ENCODE measurements around the gene SPOCK1.

The SPOCK1 gene

DNA sequence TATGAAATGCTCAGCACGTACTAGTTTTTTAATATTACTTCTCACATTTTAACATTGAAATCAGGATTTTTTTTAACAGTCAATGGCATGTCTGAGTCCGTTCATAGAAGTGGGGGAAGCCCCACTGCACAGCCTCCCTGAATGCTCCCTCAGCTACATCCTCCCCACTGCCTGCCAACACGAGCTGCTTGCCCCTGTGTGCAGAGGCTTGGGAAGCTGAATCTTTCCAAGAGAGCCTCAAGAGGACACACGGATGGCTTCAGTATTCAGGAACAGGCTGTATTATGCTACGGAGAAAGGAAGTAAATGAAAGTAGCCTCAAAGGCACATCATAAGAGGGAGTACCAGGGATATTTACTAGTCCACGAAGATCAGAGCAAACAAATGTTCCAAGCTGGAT is 248.7 kb downstream of the SPOCK1 start:
- no peak overlapping the region for H3K4me3 ChIP-seq (ENCODE audit: low read depth, low read length)
- TF ChIP-seq, protein P1, sequence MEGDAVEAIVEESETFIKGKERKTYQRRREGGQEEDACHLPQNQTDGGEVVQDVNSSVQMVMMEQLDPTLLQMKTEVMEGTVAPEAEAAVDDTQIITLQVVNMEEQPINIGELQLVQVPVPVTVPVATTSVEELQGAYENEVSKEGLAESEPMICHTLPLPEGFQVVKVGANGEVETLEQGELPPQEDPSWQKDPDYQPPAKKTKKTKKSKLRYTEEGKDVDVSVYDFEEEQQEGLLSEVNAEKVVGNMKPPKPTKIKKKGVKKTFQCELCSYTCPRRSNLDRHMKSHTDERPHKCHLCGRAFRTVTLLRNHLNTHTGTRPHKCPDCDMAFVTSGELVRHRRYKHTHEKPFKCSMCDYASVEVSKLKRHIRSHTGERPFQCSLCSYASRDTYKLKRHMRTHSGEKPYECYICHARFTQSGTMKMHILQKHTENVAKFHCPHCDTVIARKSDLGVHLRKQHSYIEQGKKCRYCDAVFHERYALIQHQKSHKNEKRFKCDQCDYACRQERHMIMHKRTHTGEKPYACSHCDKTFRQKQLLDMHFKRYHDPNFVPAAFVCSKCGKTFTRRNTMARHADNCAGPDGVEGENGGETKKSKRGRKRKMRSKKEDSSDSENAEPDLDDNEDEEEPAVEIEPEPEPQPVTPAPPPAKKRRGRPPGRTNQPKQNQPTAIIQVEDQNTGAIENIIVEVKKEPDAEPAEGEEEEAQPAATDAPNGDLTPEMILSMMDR (IDR thresholded peaks at IDR 0.05; ENCODE audit: borderline replicate concordance, insufficient read depth, low read depth, low read length) = no peak

DNA sequence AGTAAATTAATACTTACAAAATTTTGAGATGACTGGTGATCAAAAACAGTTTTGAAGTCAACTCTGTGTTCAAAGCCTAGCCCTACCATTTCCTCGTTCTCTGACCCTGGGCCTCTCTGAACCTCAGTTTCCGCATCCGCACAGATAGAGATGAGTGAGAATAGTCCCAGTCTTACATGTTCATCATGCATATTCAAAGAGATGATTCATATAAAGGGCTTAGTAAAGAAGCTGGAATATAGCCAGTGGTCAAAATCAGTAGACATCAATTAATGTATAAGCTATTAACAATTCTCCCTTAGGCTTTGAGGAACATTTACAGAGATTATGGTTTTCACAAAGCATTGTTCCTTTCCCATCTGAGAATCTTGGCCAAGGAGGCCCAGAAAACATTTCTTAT is 250.6 kb downstream of the SPOCK1 start:
- TF ChIP-seq, protein P1 (IDR thresholded peaks at IDR 0.05; ENCODE audit: borderline replicate concordance, insufficient read depth, low read depth, low read length) = no peak
- no peak overlapping the region for H3K4me3 ChIP-seq (ENCODE audit: low read depth, low read length)

DNA sequence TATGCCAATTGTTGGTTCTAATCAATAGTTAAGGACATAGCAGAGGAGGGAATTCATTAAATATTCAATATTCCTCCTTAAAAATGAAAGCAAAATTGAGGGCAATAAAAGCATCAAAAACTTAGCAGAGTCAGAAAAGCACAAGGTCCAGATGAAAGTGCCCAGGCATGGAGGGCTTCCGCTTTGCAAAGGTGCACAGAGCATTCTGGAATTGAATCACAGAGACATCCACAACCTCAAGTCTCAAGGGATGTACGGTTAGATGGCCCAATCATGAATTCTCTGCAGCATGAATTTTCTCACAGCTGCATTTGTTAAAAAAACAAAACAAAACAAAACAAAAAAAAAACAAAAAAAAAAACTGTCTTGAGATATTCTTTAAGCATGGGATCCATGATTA is 253.7 kb downstream of the SPOCK1 start:
- H3K4me3 ChIP-seq (ENCODE audit: low read depth, low read length) = no peak overlapping the region
- TF ChIP-seq, protein P1 (IDR thresholded peaks at IDR 0.05; ENCODE audit: borderline replicate concordance, insufficient read depth, low read depth, low read length) = no peak

DNA sequence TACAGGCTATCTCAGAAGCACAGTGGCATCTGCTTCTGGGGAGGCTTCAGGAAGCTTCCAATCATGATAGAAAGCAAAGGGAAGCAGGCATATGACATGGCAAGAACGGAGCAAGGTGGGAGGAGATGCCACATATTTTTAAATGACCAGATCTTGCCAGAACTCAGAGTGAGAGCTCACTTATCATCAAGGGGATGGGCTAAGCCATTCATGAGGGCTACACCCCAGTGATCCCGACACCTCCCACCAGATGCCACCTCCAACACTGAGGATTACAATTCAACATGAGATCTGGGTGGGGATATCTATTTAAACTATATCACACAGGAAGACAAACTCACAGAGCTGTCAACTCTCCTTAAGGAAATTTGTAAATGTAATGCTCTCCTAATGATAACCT is 258.8 kb downstream of the SPOCK1 start:
- TF ChIP-seq, protein P1 (IDR thresholded peaks at IDR 0.05; ENCODE audit: borderline replicate concordance, insufficient read depth, low read depth, low read length) = no peak
- H3K4me3 ChIP-seq (ENCODE audit: low read depth, low read length) = no peak overlapping the region

DNA sequence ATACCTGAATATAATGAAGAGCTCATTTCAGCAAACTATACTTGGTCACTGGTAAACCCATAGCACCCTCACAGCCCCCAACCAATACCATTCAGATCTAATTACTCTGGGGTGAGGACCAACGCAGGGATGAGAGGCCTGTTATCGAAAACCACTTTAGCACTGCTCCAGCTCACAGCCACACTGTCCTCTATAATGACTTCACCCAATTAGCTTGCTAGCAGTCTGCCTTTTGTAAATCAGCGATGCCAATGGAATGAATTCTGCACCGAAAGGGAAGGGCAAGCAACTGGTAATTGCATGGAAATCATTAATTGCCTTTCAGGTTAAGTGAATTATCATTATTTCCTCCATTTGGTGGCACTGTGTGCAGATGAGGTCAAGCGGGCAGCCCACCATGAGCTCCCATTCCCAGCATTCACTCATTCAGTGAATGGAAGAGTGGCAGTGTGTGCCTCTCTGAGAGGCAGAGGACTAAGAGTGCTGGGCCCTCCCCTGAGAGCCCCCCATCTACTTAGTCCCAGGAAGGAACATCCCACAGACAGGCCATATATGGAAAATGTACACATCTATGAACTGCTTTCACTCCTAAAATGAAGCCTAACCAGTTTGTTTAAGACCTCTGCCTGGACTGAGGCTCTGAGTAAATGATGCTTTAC is 262.1 kb downstream of the SPOCK1 start:
- TF ChIP-seq, protein P1 (IDR thresholded peaks at IDR 0.05; ENCODE audit: borderline replicate concordance, insufficient read depth, low read depth, low read length) = no peak
- H3K4me3 ChIP-seq (ENCODE audit: low read depth, low read length) = no peak overlapping the region

DNA sequence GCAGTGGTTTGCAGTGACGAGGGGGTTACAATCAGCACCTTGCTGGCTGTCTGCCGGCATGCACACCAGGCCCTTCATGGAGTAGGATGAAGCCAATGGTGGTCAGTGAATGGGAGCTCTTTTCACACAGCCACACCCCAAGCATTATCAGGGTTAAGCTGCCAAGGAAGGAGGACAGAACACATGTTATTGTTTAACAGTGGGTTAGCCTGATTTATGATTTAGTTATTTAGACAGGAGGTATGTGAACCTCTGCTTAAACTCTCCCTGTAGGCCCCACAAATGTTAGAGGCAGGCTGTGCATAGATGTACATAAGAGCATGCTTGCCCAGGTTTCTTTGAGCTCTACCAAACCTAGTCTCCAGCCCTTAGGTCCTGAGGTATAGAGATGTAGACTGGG is 262.9 kb downstream of the SPOCK1 start:
- H3K4me3 ChIP-seq (ENCODE audit: low read depth, low read length) = no peak overlapping the region
- TF ChIP-seq, protein P1 (IDR thresholded peaks at IDR 0.05; ENCODE audit: borderline replicate concordance, insufficient read depth, low read depth, low read length) = no peak

Data from GM12875 (cell line).